OCI-LY3 (cell line): ENCODE results near the gene ADD1.

Experiments used
- H2AFZ ChIP-seq: fragments of 200-600, 300-600 bp; shearing (Covaris generic); 2 replicates; pipeline ENCODE4 v1.6.0; 2014; ENCODE audit warnings: antibody characterized with exemption, low read depth, low read length
- H3K27ac ChIP-seq: fragments of 200-600, 300-600 bp; sonication (generic); 2 replicates; pipeline ENCODE4 v1.5.1; 2014; ENCODE audit warnings: mild to moderate bottlenecking, low read length, moderate library complexity, mixed read lengths
- H3K27me3 ChIP-seq: fragments of 200-600, 300-600 bp; sonication (generic); 2 replicates; pipeline ENCODE4 v1.6.1; 2014; ENCODE audit warnings: low read depth, low read length, mixed read lengths
- H3K36me3 ChIP-seq: fragments of 200-600, 300-600 bp; sonication (generic); replicated peaks from 2 replicates; pipeline ENCODE3; 2014; ENCODE audit warnings: low read depth, low read length, mixed read lengths
- H3K4me1 ChIP-seq: fragments of 300-600, 200-600 bp; sonication (generic); 2 replicates; pipeline ENCODE4 v1.6.1; 2014; ENCODE audit warnings: low read length, mixed read lengths
- H3K4me2 ChIP-seq: fragments of 200-600, 300-600 bp; sonication (generic); 2 replicates; pipeline ENCODE4 v1.6.1; 2014; ENCODE audit warnings: low read length, mixed read lengths
- H3K4me3 ChIP-seq: fragments of 300-600, 200-600 bp; sonication (generic); 2 replicates; pipeline ENCODE4 v1.5.1; 2014; ENCODE audit warnings: antibody characterized with exemption, mild to moderate bottlenecking, low read length, moderate library complexity
- H3K79me2 ChIP-seq: fragments of 300-600, 200-600 bp; shearing (Covaris generic); 2 replicates; pipeline ENCODE4 v1.6.1; 2014; ENCODE audit warnings: mild to moderate bottlenecking, low read length, mixed read lengths
- H3K9ac ChIP-seq: fragments of 300-600, 200-600 bp; shearing (Covaris generic); 2 replicates; pipeline ENCODE4 v1.6.0; 2014; ENCODE audit warnings: mild to moderate bottlenecking, low read length, moderate library complexity
- H3K9me3 ChIP-seq: fragments of 200-600, 300-600 bp; shearing (Covaris generic); 2 replicates; pipeline ENCODE4 v1.6.1; 2014; ENCODE audit warnings: low read length, mixed read lengths; ENCODE audit not compliant: insufficient read depth
- H4K20me1 ChIP-seq: fragments of 200-600, 300-600 bp; sonication (generic); 2 replicates; pipeline ENCODE4 v1.6.1; 2016; ENCODE audit warnings: low read length, mixed read lengths; ENCODE audit not compliant: insufficient read depth
- CTCF ChIP-seq: fragments of 200-600, 300-600 bp; sonication (generic); IDR thresholded peaks from 2 replicates; pipeline ENCODE4 v1.5.1; 2014; ENCODE audit warnings: antibody characterized with exemption, low read length, low read depth
- EZH2phosphoT487 ChIP-seq: fragments of 200-600 bp; shearing (Covaris generic); IDR thresholded peaks from 2 replicates; pipeline ENCODE4 v1.6.1; 2018; ENCODE audit warnings: antibody characterized with exemption, mixed run types, low read depth

ADD1 gene

GRCh38 chr4:2871911-2872310 is 28.3 kb downstream of the ADD1 start:
- H3K27ac ChIP-seq: no peak overlapping the region
- no peaks in the 10 kb centered on the region for H3K9me3 ChIP-seq
- H3K4me1 ChIP-seq: no peaks in the 10 kb centered on the region
- no peak overlapping the region for H3K4me3 ChIP-seq
- peaks cover 5% of the 10 kb centered on the region for H3K36me3 ChIP-seq
- TF ChIP-seq CTCF: no peak
- H3K9ac ChIP-seq: no peak overlapping the region
- H4K20me1 ChIP-seq: peaks cover 56% of the 10 kb centered on the region
- H3K4me2 ChIP-seq: no peak overlapping the region
- no peaks in the 10 kb centered on the region for H3K27me3 ChIP-seq
- no peak overlapping the region for H2AFZ ChIP-seq
- peaks cover 52% of the 10 kb centered on the region for H3K79me2 ChIP-seq

- Histone ChIP-seq H3K9me3 (no peaks in the 10 kb centered on the region), H3K4me1 (no peaks in the 10 kb centered on the region), H3K27me3 (no peaks in the 10 kb centered on the region), H2AFZ (no peak overlapping the region), H3K27ac (no peak overlapping the region), H3K36me3 (peaks cover 9% of the 10 kb centered on the region), H3K4me2 (no peak overlapping the region), H3K4me3 (no peak overlapping the region), H3K79me2 (peaks cover 37% of the 10 kb centered on the region), H4K20me1 (peaks cover 49% of the 10 kb centered on the region), H3K9ac (no peak overlapping the region)
- no peak for TF ChIP-seq CTCF
- no peak for TF ChIP-seq EZH2phosphoT487
Measured at GRCh38 chr4:2873329-2873728, 29.7 kb downstream of the ADD1 start.

- peaks cover 23% of the 10 kb centered on the region for H3K79me2 ChIP-seq
Measured at GRCh38 chr4:2874861-2875260, 31.2 kb downstream of the ADD1 start.

GRCh38 chr4:2875556-2875955 is 31.9 kb downstream of the ADD1 start:
- no peak overlapping the region for H3K4me3 ChIP-seq
- no peak overlapping the region for H3K27ac ChIP-seq
- H3K9ac ChIP-seq: no peak overlapping the region
- H3K9me3 ChIP-seq: no peaks in the 10 kb centered on the region
- peaks cover 22% of the 10 kb centered on the region for H3K79me2 ChIP-seq
- H3K36me3 ChIP-seq: peaks cover 12% of the 10 kb centered on the region
- H2AFZ ChIP-seq: no peak overlapping the region
- peaks cover 33% of the 10 kb centered on the region for H4K20me1 ChIP-seq
- no peak overlapping the region for H3K4me2 ChIP-seq
- no peaks in the 10 kb centered on the region for H3K4me1 ChIP-seq
- no peaks in the 10 kb centered on the region for H3K27me3 ChIP-seq
- TF ChIP-seq EZH2phosphoT487: no peak

More at GRCh38 chr4:2874861-2875260, 31.2 kb downstream of the ADD1 start:
- no peaks in the 10 kb centered on the region for H3K27me3 ChIP-seq
- no peak overlapping the region for H3K27ac ChIP-seq
- H3K4me1 ChIP-seq: no peaks in the 10 kb centered on the region
- H3K9ac ChIP-seq: no peak overlapping the region
- no peaks in the 10 kb centered on the region for H3K9me3 ChIP-seq
- peaks cover 34% of the 10 kb centered on the region for H4K20me1 ChIP-seq
- H3K4me3 ChIP-seq: no peak overlapping the region
- TF ChIP-seq EZH2phosphoT487 (no peak), CTCF (no peak)
- H3K4me2 ChIP-seq: no peak overlapping the region
- no peak overlapping the region for H2AFZ ChIP-seq
- H3K36me3 ChIP-seq: peaks cover 9% of the 10 kb centered on the region

GRCh38 chr4:2878346-2878745 is 34.7 kb downstream of the ADD1 start:
- peaks cover 13% of the 10 kb centered on the region for H3K79me2 ChIP-seq
- no peak overlapping the region for H3K9ac ChIP-seq
- H4K20me1 ChIP-seq: peaks cover 25% of the 10 kb centered on the region
- H3K9me3 ChIP-seq: no peaks in the 10 kb centered on the region
- no peak overlapping the region for H2AFZ ChIP-seq
- no peak overlapping the region for H3K27ac ChIP-seq
- peaks cover 17% of the 10 kb centered on the region for H3K36me3 ChIP-seq
- TF ChIP-seq EZH2phosphoT487: no peak
- no peak for TF ChIP-seq CTCF
- no peaks in the 10 kb centered on the region for H3K27me3 ChIP-seq
- no peak overlapping the region for H3K4me3 ChIP-seq
- H3K4me2 ChIP-seq: no peak overlapping the region
- H3K4me1 ChIP-seq: no peaks in the 10 kb centered on the region
